NB4 (cell line): ENCODE data around the gene CSF1.

ENCODE experiments used
- DNase-seq: peaks from one replicate; pipeline ENCODE4 v3.0.0; 2010; ENCODE audit warnings: low read depth
- H3K4me3 ChIP-seq: one replicate; pipeline ENCODE4 v1.5.1; 2011; ENCODE audit warnings: mild to moderate bottlenecking, low read depth, low read length, moderate library complexity
- MYC ChIP-seq: IDR thresholded peaks from 2 replicates; pipeline ENCODE4 v1.6.1; 2011; ENCODE audit warnings: low read depth, low read length
- POLR2A ChIP-seq: IDR thresholded peaks from 2 replicates; pipeline ENCODE4 v1.6.1; 2011; ENCODE audit warnings: mild to moderate bottlenecking; ENCODE audit not compliant: insufficient read length; ENCODE audit errors: extremely low read depth

Gene CSF1

DNA sequence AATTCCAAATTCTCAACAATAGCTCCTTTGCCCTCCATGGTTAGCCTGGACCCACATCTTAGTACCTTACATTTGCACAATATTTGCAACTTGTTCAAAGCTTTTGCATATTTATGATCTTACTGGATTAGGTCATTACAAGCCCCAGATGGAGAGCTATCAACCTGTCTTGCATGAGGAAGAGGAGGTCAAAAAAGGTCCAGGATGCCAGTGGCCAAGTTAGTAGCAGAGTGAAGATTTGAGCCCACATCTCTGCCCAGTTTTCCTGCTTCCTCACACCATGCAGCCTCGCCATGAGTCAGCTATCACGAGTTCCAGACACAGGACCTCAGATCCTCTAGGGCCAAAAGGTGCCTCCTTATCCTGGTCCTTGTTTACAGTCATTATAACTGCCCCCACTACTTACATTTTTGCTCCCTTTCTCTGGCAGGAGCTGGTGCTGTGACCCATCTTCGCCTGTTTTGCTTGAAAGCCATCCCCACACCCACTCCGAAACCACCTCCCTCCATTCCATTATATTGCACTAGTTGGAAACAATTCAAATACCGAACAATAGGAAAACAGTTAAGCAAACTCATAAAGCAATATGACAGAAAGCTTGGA, 68.9 kb downstream of the CSF1 start:
- TF ChIP-seq POLR2A = no peak
- no peak for TF ChIP-seq MYC
- no peak for DNase-seq
- no peak overlapping the region for H3K4me3 ChIP-seq
